ENCODE results near the gene KAT8.
"Not testable (repeated sequence)": the region's sequence is repeated elsewhere in the genome, so short reads cannot be mapped to it uniquely, and the experiment has no call there.

The KAT8 gene

DNA sequence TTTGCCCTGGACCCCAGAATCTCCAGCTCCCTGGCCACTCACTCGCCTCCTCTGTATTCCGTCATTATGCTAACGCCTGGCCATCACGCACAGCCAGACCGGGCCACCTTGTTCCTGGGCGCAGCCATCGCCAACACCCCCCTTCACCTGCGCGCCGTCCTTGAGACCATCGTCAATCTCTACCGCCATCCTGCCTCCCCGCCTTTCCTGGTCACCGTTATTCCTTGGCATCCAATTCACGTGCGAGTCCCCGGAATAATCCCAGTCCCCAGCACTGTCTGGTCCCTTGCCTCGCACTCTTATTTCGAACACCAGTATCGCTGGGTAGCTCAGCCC is 23.4 kb upstream of the KAT8 start:
- DNase-seq (ENCODE audit: low spot score): no peak
- no peak for TF ChIP-seq CTCF (IDR thresholded peaks at IDR 0.05; ENCODE audit: extremely low read depth, insufficient read depth, missing control alignments)
- in situ Hi-C loops (cut with MboI; ENCODE audit: low pct_unique_long_range_greater_than_20kb, low sequenced_read_pairs, unreplicated experiment): no loop called here

- TF ChIP-seq CTCF (IDR thresholded peaks at IDR 0.05; ENCODE audit: extremely low read depth, insufficient read depth, missing control alignments): no peak
- in situ Hi-C loops (cut with MboI; ENCODE audit: low pct_unique_long_range_greater_than_20kb, low sequenced_read_pairs, unreplicated experiment): no loop called here
- peak; percentile 92 for DNase-seq (ENCODE audit: low spot score)
Measured at GRCh38 chr16:31094424-31095120, 22.9 kb upstream of the KAT8 start, which contains the start of gene VKORC1. Gene VKORC1 (minus strand): TSS chr16:31094797. CDS start chr16:31094729, 68 bp downstream.

DNA sequence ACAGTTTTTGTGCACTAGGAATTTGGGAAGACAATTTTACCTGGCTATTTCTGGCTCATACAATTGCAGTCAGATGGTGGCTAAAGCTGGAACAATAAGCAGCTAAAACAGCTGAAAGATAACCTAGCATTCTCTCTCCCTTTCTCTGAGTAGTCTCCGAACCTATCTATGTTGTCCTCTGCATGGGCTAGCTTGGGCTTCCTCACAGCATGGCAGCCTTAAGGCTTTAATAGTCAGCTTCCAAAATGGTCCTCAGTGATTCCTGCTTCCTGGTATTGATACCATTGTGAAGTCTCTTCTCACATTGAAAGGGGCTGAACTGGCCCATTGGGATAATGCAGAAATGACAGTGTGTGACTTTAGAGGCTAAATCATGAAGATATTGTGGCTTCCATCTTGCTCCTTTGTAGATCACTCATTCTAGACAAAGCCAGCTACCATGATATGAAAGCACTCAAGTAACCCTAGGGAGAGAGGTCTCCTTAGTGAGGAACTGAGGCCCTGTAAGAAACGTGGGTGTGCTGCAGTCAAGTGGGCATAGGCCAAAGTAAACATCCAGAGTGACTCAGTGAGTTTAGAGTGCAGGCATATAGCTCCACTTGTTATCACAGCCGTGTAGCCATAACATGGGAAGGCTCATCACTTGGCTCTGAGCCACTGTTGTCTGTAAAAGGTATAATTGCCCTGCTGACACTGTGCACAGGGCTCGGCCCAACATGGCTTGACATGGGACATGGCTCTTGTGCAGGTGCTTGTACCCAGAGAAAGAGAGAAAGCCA is 17.4 kb upstream of the KAT8 start:
- no peak for DNase-seq (ENCODE audit: low spot score)
- TF ChIP-seq CTCF (IDR thresholded peaks at IDR 0.05; ENCODE audit: extremely low read depth, insufficient read depth, missing control alignments): no peak
- in situ Hi-C loops (cut with MboI; ENCODE audit: low pct_unique_long_range_greater_than_20kb, low sequenced_read_pairs, unreplicated experiment): no loop called here

DNA sequence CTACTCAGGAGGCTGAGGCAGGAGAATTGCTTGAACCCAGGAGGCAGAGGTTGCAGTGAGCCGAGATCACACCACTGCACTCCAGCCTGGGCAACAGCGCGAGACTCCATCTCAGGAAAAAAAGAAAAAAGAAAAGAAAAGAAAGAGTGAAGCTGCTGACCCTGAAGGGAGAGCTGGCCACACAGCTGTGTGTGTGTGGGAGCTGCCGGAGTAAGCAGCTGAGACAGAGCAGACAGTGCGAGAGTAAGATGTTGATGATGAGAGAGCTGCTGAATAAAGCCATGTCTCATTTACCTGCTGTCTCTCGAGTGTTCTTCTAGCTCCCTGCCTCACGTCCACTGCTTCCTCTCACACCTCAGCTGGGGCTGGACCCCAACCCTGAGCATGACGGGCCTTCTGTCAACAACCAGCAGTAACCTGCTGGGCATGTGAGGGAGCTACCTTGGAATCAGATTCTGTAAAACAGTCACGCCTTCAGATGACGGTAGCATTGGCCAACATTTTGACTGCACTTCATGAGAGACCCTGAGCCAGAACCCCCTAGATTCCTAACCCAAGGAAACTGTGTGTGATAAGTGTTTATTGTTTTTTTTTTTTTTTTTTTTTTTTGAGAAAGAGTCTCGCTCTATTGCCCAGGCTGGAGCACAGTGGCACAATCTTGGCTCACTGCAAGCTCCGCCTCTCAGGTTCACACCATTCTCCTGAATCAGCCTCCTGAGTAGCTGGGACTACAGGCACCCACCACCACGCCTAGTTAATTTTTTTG is 16.4 kb upstream of the KAT8 start:
- DNase-seq (ENCODE audit: low spot score); in situ Hi-C loops (cut with MboI; ENCODE audit: low pct_unique_long_range_greater_than_20kb, low sequenced_read_pairs, unreplicated experiment): not testable (repeated sequence)

- in situ Hi-C loops (cut with MboI; ENCODE audit: low pct_unique_long_range_greater_than_20kb, low sequenced_read_pairs, unreplicated experiment): no loop called here
- peak; percentile 85 for TF ChIP-seq CTCF (IDR thresholded peaks at IDR 0.05; ENCODE audit: extremely low read depth, insufficient read depth, missing control alignments)
- peak; percentile 90 for DNase-seq (ENCODE audit: low spot score)
Measured at GRCh38 chr16:31105677-31106213, 11.7 kb upstream of the KAT8 start.

DNA sequence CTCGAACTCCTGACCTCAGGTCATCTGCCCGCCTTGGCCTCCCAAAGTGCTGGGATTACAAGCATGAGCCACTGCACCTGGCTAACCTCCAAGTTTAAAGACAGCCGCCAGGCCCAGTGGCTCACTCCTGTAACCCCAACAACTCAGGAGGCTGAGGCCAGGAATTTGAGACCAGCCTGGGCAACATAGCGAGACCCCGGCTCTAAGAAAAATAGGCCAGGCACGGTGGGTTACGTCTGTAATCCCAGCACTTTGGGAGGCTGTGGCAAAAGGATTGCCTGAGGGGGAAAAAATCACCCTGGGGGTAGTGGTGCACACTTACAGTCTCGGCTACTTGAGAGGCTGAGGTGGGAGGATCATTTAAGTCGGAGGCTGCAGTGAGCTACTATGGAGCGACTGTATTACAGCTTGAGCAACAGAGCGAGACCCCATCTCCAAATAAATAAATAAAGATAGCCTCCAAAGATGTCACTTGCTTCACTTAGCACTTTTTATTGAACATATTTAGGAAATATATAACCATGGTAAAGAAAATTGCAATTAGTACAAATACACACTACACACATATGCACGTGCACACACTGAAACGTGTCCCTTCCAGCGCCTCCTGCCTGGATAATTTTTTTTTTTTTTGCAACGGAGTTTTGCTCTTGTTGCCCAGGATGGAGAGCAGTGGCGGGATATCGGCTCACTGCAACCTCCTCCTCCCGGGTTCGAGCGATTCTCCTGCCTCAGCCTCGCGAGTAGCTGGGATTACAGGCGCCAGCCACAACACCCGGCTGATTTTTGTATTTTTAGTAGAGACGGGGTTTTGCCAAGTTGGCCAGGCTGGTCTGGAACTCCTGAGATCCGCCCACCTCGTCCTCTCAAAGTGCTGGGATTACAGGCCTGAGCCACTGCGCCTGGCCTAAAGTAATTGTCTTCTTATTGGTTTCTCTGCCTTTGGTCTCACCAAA is 10.7 kb upstream of the KAT8 start:
- DNase-seq (ENCODE audit: low spot score): no peak
- TF ChIP-seq CTCF (IDR thresholded peaks at IDR 0.05; ENCODE audit: extremely low read depth, insufficient read depth, missing control alignments): no peak
- in situ Hi-C loops (cut with MboI; ENCODE audit: low pct_unique_long_range_greater_than_20kb, low sequenced_read_pairs, unreplicated experiment): no loop called here

Measured in GM13977 (cell line).